Activated T-cell treated with anti-CD3 and anti-CD28 coated beads, Interleukin-2, amount 50 U/mL, for 48 hours (primary cell): ENCODE data around the gene GPR137B.

ENCODE experiments used
- DNase-seq, 2 experiments: peaks; one replicate each; pipeline ENCODE4 v3.0.0-alpha.2; 2020

Gene GPR137B

DNA sequence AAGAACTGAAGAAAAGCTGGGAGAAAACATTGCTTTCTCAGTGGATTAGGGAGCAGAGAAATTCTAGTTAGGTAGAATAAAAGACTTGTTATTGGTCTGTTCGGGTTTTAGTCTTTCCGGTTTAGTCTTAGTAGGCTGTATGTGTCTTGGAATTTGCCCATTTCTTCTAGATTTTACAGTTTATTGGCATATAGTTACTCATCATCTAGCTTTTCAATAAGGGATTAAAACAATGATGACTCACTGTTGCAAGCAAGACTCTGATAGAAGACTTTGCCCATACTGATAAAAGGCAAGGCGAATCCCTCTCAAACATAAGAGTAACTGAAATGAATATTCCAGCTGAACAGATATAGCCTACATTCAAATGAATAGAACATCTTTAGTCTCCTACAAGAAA, 62.3 kb downstream of the GPR137B start:
- DNase-seq: no peak

DNA sequence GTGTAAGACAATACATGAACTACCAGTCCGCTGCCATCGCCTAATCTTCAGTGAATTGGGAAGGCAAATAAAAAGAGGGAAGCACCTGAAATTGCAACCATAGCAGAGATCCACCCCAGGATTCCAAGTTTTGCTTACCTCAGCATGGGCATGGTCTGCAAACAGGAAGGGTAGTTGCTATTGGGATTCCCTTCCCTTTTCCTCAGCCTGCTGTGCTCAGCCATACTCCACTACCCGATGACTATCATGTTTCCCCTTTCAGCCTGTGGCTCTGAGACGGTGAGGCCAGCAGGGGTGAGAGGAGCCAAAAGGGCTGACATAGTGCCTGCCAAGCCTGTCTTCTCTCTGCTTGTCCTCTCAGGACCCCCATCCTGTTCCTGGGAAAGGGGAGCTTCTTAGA, 64.2 kb downstream of the GPR137B start:
- DNase-seq: no peak

DNA sequence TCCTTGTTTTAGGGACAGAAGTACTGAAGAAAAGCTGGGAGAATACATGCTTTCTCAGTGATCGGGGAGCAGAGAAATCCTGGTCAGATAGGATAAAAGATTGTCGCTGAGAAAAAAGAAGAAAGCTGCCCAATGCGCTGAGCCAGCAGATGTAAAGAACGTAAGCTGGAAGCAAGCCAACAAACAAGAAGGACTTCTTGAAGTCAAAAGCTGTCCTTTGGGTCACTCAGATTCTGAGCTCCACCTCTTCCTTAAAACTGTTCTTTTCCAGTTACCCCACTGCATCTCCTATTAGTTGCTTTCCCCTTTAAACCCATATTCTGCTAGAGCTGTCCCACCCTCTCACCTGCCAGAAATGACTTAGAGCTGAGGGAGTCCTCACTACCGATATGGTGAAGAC, 64.8 kb downstream of the GPR137B start:
- DNase-seq: no peak

DNA sequence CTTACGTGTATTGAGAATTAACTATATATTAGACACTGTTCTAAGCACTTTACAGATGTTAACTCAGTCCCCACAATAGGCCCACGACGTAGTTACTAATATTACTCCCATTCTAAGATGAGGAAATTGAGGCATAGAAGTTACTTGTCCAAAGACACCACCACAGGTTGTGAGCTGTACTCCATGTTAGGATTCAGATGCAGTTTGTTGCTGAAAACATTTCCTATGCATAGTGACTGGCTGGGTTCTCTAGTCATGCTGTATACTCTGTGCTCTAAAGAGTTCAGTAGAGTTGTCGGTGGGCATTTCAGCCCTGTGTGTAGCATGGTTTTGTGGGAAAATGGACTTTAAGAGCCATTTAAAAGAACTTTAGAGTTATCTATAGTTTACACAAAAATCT, 65.2 kb downstream of the GPR137B start:
- no peak for DNase-seq

DNA sequence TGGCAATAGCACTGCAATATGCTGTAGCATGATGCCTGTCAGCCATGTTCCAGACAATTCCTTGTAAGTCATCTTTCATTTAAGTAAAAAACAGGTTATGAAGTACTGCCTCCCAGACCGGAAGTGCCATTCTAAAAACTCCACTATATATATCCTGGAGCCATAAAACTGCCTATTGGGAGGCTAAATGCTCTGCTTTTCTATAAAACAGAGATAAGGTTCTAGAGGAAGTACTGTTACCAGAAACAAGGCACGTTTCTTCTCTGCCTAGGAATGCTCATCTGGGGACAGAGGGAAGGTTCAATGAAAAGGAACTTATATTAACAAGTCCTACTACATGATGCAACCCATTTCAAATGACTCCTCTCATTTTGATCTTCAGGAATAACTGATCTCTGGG, 66.8 kb downstream of the GPR137B start:
- DNase-seq: no peak

GRCh38 chr1:236209713-236210112, 67.4 kb downstream of the GPR137B start:
- DNase-seq: no peak

DNA sequence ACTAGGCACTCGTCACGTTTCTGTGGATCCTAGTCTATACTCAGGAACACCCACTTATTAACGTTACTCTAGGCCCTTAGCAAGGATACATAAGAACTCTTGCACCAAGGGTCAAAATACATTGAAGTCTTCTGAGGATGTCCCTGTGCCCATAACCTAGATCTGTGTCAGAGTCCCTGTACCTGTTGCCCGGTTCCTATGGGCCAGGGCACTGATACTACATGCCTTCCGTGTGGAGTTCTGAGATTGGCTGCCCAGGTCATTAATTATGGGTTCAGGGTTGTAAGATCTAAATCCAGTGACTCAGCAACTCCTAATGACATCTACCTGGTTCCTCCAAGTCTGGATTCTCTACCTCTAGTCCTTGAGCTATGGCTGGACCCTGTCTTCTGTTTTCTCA, 69.5 kb downstream of the GPR137B start:
- no peak for DNase-seq

GRCh38 chr1:236213534-236213933, 71.2 kb downstream of the GPR137B start:
- DNase-seq: no peak

DNA sequence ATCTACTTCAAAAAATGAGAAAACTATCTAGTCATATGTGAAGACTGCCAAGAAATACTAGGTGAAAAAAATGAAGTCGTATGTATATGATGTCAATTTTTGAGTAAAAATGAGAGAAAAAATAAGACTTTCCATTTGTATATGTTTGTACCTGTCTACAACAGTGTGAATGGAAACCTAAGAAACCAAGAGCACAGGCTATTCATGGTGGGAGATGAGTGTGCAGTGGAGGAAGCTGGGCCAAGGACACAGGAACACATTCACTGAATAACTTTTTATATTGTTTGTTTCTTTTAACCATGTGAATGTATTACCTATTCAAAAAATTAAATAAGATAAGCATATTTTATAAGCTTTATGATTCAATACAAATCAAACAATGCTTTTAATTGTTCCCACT, 72.4 kb downstream of the GPR137B start:
- no peak for DNase-seq

DNA sequence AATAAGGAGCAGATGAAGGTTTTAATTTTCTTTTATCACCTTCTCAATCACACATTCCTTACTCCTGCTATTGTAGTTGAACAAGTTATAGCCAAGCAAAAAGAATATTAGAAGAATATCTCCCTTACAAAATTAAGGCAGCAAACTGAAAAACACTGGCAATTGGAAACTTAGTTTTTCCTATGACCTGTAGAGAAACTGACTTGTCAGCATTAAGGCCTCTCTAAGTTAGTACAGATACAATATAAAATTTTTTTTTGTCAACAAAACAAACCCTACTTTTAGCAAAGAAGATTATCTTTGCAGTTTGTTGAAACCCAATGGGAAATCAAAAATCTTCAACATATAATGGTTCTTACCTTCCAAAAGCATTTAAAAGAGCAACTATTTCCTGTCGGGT, 78.1 kb downstream of the GPR137B start:
- no peak for DNase-seq

DNA sequence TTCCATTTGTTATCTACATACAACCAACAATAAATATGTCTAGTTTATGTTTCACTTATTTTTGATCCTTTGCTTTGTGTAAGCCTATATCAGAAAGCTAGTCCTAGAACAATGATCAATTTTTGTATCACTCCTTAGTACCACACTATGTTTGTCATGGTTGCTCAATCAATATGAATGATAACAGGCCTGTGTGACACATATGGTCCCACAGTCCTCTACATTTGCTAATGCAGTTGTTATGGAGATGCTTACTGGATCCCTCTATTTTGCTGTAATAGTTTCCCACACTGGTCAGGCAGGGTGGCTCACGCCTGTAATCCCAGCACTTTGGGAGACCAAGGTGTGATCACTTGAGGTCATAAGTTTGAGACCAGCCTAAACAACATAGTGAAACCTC, 80.3 kb downstream of the GPR137B start:
- no peak for DNase-seq

DNA sequence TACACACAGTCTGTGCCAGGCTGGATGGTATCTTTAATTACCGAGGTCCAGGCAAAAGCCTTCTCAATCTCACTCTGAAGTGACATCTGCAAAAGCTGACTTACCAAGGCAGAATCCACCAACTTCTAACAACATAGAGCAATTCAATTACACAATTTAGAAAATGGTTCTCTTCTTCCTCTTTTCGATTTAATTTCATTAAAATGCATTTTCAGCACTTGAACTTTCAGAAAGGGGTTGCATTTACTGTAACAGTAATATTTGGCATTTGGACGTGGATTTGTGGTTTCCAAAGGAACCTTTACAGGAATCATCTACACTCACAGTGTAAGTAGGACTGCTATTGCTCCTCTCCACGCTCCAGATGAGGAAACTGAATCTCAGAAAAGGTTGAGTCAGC, 86.1 kb downstream of the GPR137B start:
- DNase-seq: no peak

DNA sequence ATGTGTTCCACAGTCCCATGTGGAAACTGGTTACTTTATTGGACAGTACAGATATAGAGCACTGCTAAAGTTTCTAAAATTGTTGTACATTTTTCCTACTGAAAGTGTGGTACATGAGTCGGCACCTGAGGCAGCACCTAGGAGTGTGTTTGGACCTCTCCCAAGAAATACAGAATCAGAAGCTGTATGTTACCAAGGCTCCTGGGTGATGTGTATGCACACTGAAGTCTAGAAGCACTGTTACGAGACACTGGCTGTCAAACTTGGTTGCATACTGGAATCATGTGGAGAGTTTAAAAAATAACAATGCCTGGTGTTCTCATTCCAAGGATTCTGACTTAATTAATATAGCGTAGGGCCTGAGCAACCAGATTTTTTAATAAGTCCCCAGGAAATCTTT, 92.8 kb downstream of the GPR137B start:
- DNase-seq: no peak

GRCh38 chr1:236239092-236239585, 96.8 kb downstream of the GPR137B start:
- no peak for DNase-seq

- DNase-seq: no peak
Observed at GRCh38 chr1:236240675-236241074, 98.3 kb downstream of the GPR137B start.

DNA sequence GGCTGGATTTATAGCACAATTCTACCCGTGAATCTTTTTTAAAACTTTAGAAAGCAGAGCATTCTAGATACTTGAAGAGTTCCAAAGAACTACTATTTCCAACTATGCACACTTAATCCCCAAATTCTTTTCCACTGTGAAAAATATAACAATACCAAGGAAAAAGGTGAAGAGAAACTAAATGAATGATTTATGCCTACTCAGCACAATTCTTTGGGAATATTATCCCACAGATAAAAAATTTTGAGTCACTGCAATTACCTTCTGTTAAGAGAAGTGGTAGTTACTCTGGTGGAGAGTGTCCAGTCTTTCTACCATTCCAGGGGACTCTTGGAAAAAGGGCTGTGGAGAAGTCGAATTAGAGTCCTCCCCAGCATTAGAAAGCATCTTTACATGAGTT, 100.2 kb downstream of the GPR137B start:
- DNase-seq: no peak

- DNase-seq: no peak
Observed at GRCh38 chr1:236247286-236247685, 104.9 kb downstream of the GPR137B start.

DNA sequence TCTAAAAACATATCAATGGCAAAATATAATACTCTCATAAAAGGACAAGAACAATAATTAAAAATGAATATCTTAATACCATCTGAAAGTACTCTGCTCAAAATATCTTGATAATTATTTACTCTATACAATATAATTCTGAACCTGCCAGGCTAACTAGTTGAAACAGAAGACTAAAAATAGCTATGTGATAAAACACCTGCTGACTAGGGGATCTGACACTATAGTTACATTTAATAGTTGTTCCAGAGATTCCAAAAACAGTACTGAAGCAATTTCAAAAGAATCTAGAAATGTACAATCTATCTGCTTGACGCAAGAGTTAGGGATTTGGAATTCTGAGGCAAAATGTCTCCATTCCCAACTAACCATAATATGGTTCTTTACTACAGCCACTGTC, 109.2 kb downstream of the GPR137B start:
- no peak for DNase-seq

- DNase-seq: no peak
Observed at GRCh38 chr1:236253119-236253518, 110.8 kb downstream of the GPR137B start.

DNA sequence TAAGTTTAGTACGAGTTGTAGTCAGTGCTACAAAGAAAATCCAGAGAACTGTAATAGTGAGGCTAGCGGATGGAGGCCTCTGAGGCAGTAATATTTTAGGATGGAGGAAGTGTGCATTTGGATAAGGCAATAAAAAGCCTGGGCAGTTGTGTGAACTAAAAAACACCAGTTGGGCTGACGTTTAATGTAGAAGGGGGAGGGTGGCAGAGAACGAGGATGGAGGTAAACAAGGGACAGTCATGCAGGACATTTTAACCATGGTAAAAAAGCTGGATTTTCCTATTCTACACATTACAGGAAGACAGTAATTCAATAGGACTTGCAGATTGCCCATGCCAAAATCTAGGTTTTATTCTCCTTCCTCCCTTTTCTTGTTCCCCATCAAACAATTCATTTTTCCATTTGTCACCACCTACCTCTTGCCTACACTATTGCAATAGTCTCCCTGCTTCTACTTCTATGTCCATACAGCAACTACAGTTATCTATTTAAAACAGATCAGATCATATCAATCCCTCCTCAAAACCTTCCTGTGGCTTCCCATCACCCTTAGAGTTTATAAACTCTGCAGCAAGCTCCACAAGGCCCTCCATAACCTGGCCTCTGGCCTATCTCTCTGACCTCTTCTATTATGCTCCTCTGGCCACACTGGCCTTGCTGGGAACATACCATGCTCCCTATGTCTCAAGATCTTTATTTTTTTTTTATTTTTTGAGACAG, 111.7 kb downstream of the GPR137B start:
- DNase-seq: no peak

DNA sequence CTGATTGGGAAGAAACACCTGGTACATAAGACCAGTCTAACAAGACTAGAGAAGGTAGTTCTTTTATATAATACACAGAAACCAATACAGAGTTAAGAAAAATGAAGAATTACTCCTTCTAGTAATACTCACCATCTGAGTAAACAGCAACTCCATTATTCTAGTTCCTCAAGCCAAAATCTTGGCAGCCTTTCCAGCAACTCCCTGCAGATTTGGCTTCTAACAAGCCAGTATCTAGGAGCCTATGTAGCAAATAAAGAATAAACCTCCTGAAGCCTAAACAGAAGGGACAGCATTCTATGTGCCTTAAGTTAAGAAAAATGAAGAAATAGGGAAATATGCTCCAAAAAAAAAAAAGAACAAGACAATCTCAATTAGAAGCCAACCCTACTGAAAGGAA, 114.9 kb downstream of the GPR137B start:
- no peak for DNase-seq

- DNase-seq: no peak
Observed at GRCh38 chr1:236258114-236258622, 115.8 kb downstream of the GPR137B start.
